Measurements from ENCODE around the gene SEC22C. TPM values are rescaled to one million over a fixed set of nuclear protein-coding genes. Genes with fewer than 3 reads are reported as not detected.

The SEC22C gene
- total and polyA plus RNA-seq, 2 of the 13 experiments (the other 11 are each of a cell fraction or from before 2014, with no cell fraction given): 20.0 to 40.0 TPM

- TF ChIP-seq JUN (CRISPR knock-in tag; IDR thresholded peaks at IDR 0.05) (0 out of 2 replicates have a peak, but pooled peaks have one; percentile 24), ZNF557 (CRISPR knock-in tag; IDR thresholded peaks at IDR 0.05) (no peak), ZNF775 (CRISPR knock-in tag; IDR thresholded peaks at IDR 0.05; ENCODE audit: borderline replicate concordance) (no peak), NR2F1 (CRISPR knock-in tag; IDR thresholded peaks at IDR 0.05) (no peak), CEBPG (CRISPR knock-in tag; IDR thresholded peaks at IDR 0.05) (no peak), PHF8 (CRISPR knock-in tag; IDR thresholded peaks at IDR 0.05) (peak; percentile 94), TRIM24 (CRISPR knock-in tag; IDR thresholded peaks at IDR 0.05) (no peak), NAIF1 (CRISPR knock-in tag; IDR thresholded peaks at IDR 0.05; ENCODE audit: borderline replicate concordance) (peak; percentile 88), MIXL1 (CRISPR knock-in tag; IDR thresholded peaks at IDR 0.05) (no peak), ZBTB20 (CRISPR knock-in tag; IDR thresholded peaks at IDR 0.05; ENCODE audit: borderline replicate concordance, low read depth) (no peak), TEAD3 (CRISPR knock-in tag; optimal IDR thresholded peaks at IDR 0.05; ENCODE audit: borderline replicate concordance) (no peak), ZNF260 (CRISPR knock-in tag; IDR thresholded peaks at IDR 0.05; ENCODE audit: borderline replicate concordance, low read depth) (no peak), ZBTB8A (CRISPR knock-in tag; IDR thresholded peaks at IDR 0.05; ENCODE audit: borderline replicate concordance, low read depth) (no peak), ZNF335 (CRISPR knock-in tag; IDR thresholded peaks at IDR 0.05) (no peak), ZNF878 (CRISPR knock-in tag; IDR thresholded peaks at IDR 0.05) (no peak), CBX2 (IDR thresholded peaks at IDR 0.05; ENCODE audit: low read depth, low read length) (no peak), CBX2 (CRISPR knock-in tag; IDR thresholded peaks at IDR 0.05; ENCODE audit: low read depth) (no peak), KMT2B (CRISPR knock-in tag; IDR thresholded peaks at IDR 0.05) (peak; percentile 80), MEF2D (CRISPR knock-in tag; IDR thresholded peaks at IDR 0.05) (peak; percentile 44; the same call in 1 of the 2 replicates)
- TF ChIP-seq, protein P1, sequence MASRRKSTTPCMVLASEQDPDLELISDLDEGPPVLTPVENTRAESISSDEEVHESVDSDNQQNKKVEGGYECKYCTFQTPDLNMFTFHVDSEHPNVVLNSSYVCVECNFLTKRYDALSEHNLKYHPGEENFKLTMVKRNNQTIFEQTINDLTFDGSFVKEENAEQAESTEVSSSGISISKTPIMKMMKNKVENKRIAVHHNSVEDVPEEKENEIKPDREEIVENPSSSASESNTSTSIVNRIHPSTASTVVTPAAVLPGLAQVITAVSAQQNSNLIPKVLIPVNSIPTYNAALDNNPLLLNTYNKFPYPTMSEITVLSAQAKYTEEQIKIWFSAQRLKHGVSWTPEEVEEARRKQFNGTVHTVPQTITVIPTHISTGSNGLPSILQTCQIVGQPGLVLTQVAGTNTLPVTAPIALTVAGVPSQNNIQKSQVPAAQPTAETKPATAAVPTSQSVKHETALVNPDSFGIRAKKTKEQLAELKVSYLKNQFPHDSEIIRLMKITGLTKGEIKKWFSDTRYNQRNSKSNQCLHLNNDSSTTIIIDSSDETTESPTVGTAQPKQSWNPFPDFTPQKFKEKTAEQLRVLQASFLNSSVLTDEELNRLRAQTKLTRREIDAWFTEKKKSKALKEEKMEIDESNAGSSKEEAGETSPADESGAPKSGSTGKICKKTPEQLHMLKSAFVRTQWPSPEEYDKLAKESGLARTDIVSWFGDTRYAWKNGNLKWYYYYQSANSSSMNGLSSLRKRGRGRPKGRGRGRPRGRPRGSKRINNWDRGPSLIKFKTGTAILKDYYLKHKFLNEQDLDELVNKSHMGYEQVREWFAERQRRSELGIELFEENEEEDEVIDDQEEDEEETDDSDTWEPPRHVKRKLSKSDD (CRISPR knock-in tag; IDR thresholded peaks at IDR 0.05; ENCODE audit: low read depth): no peak
- TF ChIP-seq, protein P2, sequence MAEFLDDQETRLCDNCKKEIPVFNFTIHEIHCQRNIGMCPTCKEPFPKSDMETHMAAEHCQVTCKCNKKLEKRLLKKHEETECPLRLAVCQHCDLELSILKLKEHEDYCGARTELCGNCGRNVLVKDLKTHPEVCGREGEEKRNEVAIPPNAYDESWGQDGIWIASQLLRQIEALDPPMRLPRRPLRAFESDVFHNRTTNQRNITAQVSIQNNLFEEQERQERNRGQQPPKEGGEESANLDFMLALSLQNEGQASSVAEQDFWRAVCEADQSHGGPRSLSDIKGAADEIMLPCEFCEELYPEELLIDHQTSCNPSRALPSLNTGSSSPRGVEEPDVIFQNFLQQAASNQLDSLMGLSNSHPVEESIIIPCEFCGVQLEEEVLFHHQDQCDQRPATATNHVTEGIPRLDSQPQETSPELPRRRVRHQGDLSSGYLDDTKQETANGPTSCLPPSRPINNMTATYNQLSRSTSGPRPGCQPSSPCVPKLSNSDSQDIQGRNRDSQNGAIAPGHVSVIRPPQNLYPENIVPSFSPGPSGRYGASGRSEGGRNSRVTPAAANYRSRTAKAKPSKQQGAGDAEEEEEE (CRISPR knock-in tag; IDR thresholded peaks at IDR 0.05; ENCODE audit: borderline replicate concordance): 0 out of 2 replicates have a peak, but pooled peaks have one; percentile 64
- TF ChIP-seq, protein P3, sequence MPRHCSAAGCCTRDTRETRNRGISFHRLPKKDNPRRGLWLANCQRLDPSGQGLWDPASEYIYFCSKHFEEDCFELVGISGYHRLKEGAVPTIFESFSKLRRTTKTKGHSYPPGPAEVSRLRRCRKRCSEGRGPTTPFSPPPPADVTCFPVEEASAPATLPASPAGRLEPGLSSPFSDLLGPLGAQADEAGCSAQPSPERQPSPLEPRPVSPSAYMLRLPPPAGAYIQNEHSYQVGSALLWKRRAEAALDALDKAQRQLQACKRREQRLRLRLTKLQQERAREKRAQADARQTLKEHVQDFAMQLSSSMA (CRISPR knock-in tag; IDR thresholded peaks at IDR 0.05): no peak
- TF ChIP-seq, protein P4, sequence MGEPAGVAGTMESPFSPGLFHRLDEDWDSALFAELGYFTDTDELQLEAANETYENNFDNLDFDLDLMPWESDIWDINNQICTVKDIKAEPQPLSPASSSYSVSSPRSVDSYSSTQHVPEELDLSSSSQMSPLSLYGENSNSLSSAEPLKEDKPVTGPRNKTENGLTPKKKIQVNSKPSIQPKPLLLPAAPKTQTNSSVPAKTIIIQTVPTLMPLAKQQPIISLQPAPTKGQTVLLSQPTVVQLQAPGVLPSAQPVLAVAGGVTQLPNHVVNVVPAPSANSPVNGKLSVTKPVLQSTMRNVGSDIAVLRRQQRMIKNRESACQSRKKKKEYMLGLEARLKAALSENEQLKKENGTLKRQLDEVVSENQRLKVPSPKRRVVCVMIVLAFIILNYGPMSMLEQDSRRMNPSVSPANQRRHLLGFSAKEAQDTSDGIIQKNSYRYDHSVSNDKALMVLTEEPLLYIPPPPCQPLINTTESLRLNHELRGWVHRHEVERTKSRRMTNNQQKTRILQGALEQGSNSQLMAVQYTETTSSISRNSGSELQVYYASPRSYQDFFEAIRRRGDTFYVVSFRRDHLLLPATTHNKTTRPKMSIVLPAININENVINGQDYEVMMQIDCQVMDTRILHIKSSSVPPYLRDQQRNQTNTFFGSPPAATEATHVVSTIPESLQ (CRISPR knock-in tag; conservative IDR thresholded peaks at IDR 0.05): no peak
Observed at GRCh38 chr3:42581709-42582473, at the start of gene SEC22C (continued).

All from HepG2 (cell line).